ENCODE measurements around the gene APBA2.

The APBA2 gene

GRCh38 chr15:28948036-28948435, 62.3 kb downstream of the APBA2 start:
- in situ Hi-C loops (cut with HindIII; ENCODE audit: low sequenced_read_pairs) = no loop called here
- DNase-seq (ENCODE audit: low read depth) = no peak
- no peak overlapping the region for H3K4me3 ChIP-seq (ENCODE audit: low read depth, low read length)
- no peak for TF ChIP-seq CTCF (IDR thresholded peaks at IDR 0.05; ENCODE audit: low read depth, low read length, missing control alignments)

- DNase-seq (ENCODE audit: low read depth) = no peak
- in situ Hi-C loops (cut with HindIII; ENCODE audit: low sequenced_read_pairs) = no loop called here
- no peak for TF ChIP-seq CTCF (IDR thresholded peaks at IDR 0.05; ENCODE audit: low read depth, low read length, missing control alignments)
- H3K4me3 ChIP-seq (ENCODE audit: low read depth, low read length) = no peak overlapping the region
Observed at GRCh38 chr15:28950916-28951315, 65.1 kb downstream of the APBA2 start.

- no peak for TF ChIP-seq CTCF (IDR thresholded peaks at IDR 0.05; ENCODE audit: low read depth, low read length, missing control alignments)
- no peak overlapping the region for H3K4me3 ChIP-seq (ENCODE audit: low read depth, low read length)
- in situ Hi-C loops (cut with HindIII; ENCODE audit: low sequenced_read_pairs) = no loop called here
- DNase-seq (ENCODE audit: low read depth) = no peak
Observed at GRCh38 chr15:28952666-28953491, 67.1 kb downstream of the APBA2 start.

- DNase-seq (ENCODE audit: low read depth) = no peak
- in situ Hi-C loops (cut with HindIII; ENCODE audit: low sequenced_read_pairs) = no loop called here
- H3K4me3 ChIP-seq (ENCODE audit: low read depth, low read length) = no peak overlapping the region
- no peak for TF ChIP-seq CTCF (IDR thresholded peaks at IDR 0.05; ENCODE audit: low read depth, low read length, missing control alignments)
Observed at GRCh38 chr15:28953573-28954195, 67.9 kb downstream of the APBA2 start.

GRCh38 chr15:28954466-28955159, 68.8 kb downstream of the APBA2 start:
- no peak for DNase-seq (ENCODE audit: low read depth)
- no peak for TF ChIP-seq CTCF (IDR thresholded peaks at IDR 0.05; ENCODE audit: low read depth, low read length, missing control alignments)
- in situ Hi-C loops (cut with HindIII; ENCODE audit: low sequenced_read_pairs) = no loop called here
- H3K4me3 ChIP-seq (ENCODE audit: low read depth, low read length) = no peak overlapping the region

GRCh38 chr15:28955160-28955992, 69.6 kb downstream of the APBA2 start:
- TF ChIP-seq CTCF (IDR thresholded peaks at IDR 0.05; ENCODE audit: low read depth, low read length, missing control alignments) = no peak
- peak; percentile 83 for DNase-seq (ENCODE audit: low read depth)
- no peak overlapping the region for H3K4me3 ChIP-seq (ENCODE audit: low read depth, low read length)
- in situ Hi-C loops (cut with HindIII; ENCODE audit: low sequenced_read_pairs) = no loop called here
